Gastrocnemius medialis (tissue), 4 donors: ENCODE measurements around the gene SOWAHD.
"Not testable (repeated sequence)": the region's sequence is repeated elsewhere in the genome, so short reads cannot be mapped to it uniquely, and the experiment has no call there.

Source experiments
- CTCF ChIP-seq, 5 experiments: fragments of 450-650 bp in 3 of 5; fragments of 200-600 bp in 2 of 5; sonication (generic) in 2 of 5; IDR thresholded peaks in 4 of 5; conservative IDR thresholded peaks in 1 of 5; 1 replicate in 4 of 5; 2 replicates in 1 of 5; pipeline ENCODE4 v1.5.1; 2016 to 2019; ENCODE audit warnings: antibody characterized with exemption in 5 of 5, mild to moderate bottlenecking in 3 of 5, moderate library complexity in 3 of 5
- POLR2A ChIP-seq, 2 donors: fragments of 450-650 bp; IDR thresholded peaks; one replicate each; pipeline ENCODE4 v1.6.1; 2017; ENCODE audit warnings: antibody characterized with exemption in 2 of 2, mild to moderate bottlenecking in 2 of 2, moderate library complexity in 2 of 2

GRCh38 chrX:119769388-119769787 lies 11.0 kb downstream of the SOWAHD start:
- not testable (repeated sequence) for TF ChIP-seq CTCF (IDR thresholded peaks at IDR 0.05 in 4 of 5, conservative IDR thresholded peaks at IDR 0.05 in 1 of 5); POLR2A (IDR thresholded peaks at IDR 0.05)
